Epithelial cell of proximal tubule (primary cell): ENCODE data around the gene SYK. TPM values are rescaled to one million over a fixed set of nuclear protein-coding genes. Genes with fewer than 3 reads are reported as not detected.

Source experiments
- DNase-seq: peaks from one replicate; pipeline ENCODE4 v3.0.0-alpha.2; 2011; ENCODE audit warnings: low read depth
- H3K4me3 ChIP-seq: 2 replicates; pipeline ENCODE4 v1.5.1; 2011; ENCODE audit warnings: low read depth, mild to moderate bottlenecking, low read length
- total RNA-seq: library from RNA; depleted of rRNA; stranded (reverse); fragments of >200 nt; gene quantifications from 2 replicates; pipeline ENCODE4 v1.2.3, GENCODE V29; 2015
- TF ChIP-seq, protein P1 (sequence below): conservative IDR thresholded peaks from 2 replicates; pipeline ENCODE4 v1.5.1; 2012; ENCODE audit warnings: low read depth, mild to moderate bottlenecking, low read length

SYK gene
- total RNA-seq, 1 donor from 2014 or later, result 16.9 TPM

DNA sequence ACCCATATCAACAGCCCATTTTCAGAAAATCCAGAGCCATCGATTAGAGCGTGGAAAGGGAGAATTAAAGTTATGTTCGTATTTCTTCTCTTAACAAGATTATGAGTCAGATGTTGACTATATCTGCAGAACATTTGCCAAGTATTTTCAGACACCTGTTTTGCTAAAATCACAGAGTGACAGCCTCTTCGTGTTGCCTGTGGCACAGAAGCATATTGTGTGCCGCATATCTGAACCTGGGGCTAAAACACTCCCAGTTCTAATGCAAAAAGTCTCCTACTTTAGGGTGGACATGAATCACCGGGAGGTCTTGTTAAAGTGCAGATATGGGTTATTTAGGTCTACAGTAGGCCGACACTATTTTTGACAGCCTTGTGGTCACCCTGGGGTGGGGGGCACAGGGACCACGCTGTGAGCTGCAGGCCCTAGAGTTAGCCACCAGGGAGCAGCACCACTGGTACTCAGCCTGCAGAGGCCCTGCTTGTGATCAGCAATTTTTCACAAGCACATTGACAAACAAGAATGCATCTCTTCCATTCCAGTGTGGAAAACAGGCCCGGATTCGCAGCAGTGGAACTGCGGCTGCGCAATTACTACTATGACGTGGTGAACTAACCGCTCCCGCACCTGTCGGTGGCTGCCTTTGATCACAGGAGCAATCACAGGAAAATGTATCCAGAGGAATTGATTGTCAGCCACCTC lies 93.5 kb downstream of the SYK start:
- DNase-seq, result no peak

DNA sequence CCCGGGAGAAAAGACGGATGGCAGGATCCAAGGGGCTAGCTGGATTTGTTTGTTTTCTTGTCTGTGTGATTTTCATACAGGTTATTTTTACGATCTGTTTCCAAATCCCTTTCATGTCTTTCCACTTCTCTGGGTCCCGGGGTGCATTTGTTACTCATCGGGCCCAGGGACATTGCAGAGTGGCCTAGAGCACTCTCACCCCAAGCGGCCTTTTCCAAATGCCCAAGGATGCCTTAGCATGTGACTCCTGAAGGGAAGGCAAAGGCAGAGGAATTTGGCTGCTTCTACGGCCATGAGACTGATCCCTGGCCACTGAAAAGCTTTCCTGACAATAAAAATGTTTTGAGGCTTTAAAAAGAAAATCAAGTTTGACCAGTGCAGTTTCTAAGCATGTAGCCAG lies 94.2 kb downstream of the SYK start:
- DNase-seq, result no peak
- H3K4me3 ChIP-seq, result no peak overlapping the region
- TF ChIP-seq, protein P1, sequence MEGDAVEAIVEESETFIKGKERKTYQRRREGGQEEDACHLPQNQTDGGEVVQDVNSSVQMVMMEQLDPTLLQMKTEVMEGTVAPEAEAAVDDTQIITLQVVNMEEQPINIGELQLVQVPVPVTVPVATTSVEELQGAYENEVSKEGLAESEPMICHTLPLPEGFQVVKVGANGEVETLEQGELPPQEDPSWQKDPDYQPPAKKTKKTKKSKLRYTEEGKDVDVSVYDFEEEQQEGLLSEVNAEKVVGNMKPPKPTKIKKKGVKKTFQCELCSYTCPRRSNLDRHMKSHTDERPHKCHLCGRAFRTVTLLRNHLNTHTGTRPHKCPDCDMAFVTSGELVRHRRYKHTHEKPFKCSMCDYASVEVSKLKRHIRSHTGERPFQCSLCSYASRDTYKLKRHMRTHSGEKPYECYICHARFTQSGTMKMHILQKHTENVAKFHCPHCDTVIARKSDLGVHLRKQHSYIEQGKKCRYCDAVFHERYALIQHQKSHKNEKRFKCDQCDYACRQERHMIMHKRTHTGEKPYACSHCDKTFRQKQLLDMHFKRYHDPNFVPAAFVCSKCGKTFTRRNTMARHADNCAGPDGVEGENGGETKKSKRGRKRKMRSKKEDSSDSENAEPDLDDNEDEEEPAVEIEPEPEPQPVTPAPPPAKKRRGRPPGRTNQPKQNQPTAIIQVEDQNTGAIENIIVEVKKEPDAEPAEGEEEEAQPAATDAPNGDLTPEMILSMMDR, result no peak

More for the DNA sequence above, 93.5 kb downstream of the SYK start:
- no peak overlapping the region for H3K4me3 ChIP-seq
- TF ChIP-seq, protein P1, result peak; percentile 79

DNA sequence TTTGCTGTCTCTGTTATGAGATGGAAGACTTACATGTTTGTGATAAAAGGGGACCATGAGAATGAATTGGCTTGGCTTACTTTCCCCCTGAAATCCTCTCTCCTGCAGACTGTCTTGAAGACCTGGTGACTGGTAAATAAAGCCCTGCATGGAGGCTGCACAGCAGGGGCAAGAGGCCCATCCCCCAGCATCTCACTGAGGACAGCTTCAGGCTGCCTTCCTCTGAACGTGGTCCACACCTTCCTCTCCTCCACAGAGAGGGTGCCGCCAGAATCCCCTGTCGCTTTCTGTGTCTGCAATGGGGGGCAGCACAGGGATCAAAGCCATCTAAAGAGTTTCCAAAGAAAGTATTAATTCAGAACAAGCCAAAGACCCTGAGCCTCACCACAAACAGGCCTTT lies 94.6 kb downstream of the SYK start:
- DNase-seq, result no peak
- H3K4me3 ChIP-seq, result no peak overlapping the region

DNA sequence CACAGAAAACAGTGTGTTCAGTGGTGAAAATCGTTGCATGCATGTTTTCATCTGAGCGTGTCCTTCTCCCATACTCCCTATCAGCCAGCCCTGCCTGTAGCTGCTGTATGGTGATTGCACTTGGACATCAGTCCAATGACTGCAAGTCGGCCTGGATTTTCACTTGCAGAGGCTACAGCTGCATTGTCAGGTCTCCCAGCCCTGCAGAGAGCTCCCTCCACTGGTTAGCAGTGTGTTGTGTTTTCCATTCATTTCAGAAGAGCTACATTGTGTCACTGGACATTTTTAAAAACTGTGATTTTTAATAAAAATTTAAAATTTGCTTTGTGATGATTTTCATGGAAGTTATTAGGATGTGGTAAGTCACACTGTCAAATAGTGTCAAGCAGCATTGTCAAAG lies 96.6 kb downstream of the SYK start:
- no peak overlapping the region for H3K4me3 ChIP-seq
- TF ChIP-seq, protein P1, result peak; percentile 30
- no peak for DNase-seq

More for the DNA sequence above, 94.6 kb downstream of the SYK start:
- TF ChIP-seq, protein P1, result no peak

DNA sequence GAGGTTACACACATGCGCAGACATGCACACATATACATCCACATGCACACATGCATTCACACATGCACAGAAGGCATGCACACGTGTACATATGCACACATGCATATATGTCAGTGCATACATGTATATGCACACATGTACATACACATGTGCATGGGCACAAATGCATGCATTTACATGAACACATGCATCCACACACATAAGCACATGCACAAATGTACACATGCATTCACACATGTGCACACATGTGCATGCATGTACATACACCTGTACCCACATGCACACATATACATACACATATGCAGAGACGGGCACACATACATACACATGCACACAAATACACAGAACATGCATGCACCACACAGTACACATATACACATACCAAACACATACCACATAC lies 97.7 kb downstream of the SYK start:
- TF ChIP-seq, protein P1, result no peak
- no peak overlapping the region for H3K4me3 ChIP-seq

DNA sequence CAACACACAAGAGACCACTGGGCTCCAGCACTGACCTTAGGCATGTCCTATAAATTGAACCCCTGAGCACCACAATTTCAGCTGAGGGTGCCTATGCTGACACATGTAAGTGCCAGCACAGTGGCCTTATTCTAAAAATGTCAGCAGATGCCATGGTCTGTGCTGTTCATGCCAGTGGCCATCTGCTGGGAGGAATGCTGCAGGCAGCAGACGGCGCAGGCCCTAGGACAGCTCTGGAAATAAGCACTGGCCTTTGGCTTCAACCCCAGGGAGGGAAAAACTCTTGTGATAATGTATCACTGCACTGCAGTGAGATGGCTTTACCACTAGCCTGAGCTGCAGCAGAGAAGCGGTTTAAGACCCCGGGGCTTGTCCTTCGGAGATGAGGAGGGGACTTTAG lies 98.5 kb downstream of the SYK start:
- H3K4me3 ChIP-seq, result no peak overlapping the region
- no peak for DNase-seq
- TF ChIP-seq, protein P1, result no peak

More for the DNA sequence above, 97.7 kb downstream of the SYK start:
- DNase-seq, result no peak

DNA sequence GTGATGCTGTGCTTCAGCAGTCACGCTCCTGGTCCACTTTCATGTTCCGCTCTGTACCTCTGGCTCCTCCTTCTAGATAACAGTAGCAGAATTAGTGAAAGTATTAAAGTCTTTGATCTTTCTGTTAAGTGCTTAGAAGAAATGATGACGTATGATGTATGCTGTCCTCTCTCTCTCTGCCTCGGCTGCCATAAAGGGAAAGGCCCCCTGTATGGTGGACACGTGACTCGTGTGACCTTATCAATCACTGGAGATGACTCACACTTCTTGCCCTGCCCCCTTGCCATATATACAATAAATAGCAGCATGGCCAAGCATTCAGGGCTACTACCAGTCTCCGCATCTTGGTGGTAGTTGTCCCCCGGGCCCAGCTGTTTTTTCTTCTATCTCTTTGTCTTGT lies 100.3 kb downstream of the SYK start:
- TF ChIP-seq, protein P1, result no peak
- H3K4me3 ChIP-seq, result no peak overlapping the region
- DNase-seq, result no peak
